GM18499 (cell line): ENCODE data around the gene STAP2.
"Not testable (repeated sequence)": the region's sequence is repeated elsewhere in the genome, so short reads cannot be mapped to it uniquely, and the experiment has no call there.

Experiments
- ATAC-seq: cut with Tn5 transposase; IDR thresholded peaks from one replicate; pipeline ENCODE4 v1.9.1; 2021; ENCODE audit warnings: moderate number of reproducible peaks; ENCODE audit not compliant: insufficient read depth, unreplicated experiment

Gene STAP2

DNA sequence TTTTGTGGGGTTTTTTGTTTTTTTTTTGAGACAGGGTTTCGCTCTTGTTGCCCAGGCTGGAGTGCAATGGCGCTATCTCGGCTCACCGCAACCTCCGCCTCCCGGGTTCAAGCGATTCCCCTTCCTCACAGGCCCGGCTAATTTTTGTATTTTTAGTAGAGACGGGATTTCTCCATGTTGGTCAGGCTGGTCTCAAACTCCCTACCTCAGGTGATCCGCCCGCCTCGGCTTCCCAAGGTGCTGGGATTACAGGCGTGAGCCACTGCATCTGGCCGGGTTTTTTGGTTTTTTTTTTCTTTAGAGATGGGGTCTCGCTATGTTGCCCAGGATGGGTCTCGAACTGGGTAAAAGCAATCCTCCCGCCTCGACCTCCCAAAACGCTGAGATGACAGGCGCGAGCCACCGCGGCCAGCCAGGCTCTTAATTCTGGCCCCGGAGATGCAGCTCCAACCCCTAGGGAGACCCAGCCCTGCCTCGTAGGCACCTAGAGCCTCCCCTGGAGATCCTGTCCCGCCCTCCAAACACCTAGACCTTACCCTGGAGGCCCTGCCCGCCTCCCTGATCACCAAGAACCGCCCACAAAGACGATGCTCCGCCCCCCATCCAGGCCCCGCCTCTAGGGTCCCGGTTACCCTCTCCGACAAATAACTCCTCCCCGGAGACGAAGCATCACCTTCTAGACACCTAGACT lies 9.5 kb downstream of the STAP2 start:
- not testable (repeated sequence) for ATAC-seq

DNA sequence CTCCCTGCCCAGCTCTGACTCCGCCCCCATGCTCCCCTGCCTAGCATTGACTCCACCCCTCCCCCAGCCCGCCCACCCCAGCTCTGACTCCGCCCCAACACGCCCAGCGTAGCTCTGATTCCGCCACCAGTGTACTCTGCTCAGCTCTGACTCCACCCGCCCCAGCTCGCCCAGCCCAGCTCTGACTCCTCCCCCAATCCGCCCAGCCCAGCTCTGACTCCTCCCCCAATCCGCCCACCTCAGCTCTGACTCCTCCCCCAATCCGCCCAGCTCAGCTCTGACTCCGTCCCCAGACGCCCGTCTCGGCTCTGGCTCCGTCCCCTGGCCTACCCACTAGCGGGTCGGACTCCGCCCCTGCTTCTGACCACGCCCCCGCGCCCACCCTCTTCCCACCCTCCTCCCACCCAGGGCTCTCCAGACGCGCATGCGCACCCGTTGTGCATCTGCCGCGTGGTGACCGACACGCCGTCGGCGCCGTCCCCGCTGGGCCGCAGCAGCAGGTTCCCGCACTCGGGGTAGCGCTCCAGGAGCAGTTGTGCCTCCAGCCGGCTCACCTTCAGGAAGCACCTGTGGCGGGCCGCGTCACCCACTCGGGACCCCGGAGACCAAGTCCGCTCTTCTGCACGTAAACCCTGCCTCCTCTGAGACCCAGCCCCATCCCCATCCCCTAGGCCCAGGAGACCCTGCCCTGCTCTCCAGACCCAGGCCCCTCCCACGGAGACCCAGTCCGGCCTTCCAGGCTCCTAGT lies 10.2 kb downstream of the STAP2 start:
- peak; percentile 45 for ATAC-seq

DNA sequence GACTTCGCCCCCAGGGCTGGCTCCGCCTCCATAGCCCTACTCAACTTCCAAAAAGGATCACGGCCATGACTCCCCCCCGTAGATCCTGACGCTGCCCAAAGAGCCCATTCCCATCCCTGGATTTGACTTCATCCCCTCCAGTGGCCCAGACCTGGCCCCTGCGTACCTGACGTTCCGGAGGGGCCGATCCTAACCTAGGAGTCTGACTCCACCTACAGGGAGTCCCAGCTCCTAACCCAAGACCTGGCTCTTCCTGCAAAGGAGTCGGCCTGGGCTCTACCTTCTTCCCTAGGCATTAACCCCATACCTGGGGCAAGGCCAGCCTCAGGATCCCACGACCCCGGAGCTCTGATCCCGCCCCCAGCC lies 10.8 kb downstream of the STAP2 start:
- no peak for ATAC-seq

DNA sequence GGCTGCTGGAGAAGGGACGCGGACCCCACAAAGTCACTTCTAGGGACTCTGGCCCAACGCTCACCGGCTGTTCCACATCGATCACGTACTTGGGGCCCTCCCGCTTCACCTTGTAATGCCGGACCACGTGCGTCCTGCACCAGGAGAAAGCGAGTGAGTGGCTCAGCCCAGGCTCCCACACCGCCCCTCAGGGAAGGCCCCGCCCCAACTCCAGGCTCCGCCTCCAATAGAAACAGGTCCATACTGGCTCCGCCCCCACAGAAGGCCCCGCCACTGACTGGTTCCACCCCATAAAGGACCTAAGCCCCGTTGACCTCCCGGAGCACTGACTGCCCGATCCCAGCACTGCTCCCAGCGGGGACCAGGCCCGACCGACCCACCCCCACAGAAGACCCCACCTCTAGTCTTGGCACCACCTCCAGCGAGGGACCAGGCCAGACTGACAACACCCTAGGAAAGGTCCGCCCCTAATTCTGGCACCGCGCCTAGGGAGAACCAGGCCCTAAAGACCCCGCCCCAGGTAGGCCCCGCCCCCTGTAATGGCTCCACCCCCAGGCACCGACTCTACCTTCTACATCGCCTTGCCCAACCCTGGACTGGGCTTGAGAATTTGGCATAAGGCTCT lies 11.3 kb downstream of the STAP2 start:
- no peak for ATAC-seq

DNA sequence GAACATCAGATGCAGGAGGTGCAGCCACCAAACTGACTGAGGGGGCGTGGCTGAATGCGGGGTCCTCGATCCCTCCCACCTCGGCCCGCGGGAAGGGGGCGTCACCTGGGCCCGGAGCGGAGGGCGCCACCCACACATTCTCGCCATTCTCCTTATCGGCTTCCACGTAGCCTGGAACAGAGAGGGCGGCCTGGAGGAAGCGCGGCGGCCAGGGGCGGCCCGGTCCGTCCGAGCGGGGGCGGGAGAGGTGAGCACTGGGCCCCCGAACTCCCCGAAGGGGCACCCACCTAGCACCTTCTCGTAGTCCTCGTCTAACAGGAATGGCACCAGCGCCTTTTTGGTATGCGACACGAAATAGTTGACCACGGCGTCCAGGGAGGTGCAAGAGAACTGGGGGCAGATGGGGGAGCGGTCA lies 11.8 kb downstream of the STAP2 start:
- ATAC-seq, result no peak

DNA sequence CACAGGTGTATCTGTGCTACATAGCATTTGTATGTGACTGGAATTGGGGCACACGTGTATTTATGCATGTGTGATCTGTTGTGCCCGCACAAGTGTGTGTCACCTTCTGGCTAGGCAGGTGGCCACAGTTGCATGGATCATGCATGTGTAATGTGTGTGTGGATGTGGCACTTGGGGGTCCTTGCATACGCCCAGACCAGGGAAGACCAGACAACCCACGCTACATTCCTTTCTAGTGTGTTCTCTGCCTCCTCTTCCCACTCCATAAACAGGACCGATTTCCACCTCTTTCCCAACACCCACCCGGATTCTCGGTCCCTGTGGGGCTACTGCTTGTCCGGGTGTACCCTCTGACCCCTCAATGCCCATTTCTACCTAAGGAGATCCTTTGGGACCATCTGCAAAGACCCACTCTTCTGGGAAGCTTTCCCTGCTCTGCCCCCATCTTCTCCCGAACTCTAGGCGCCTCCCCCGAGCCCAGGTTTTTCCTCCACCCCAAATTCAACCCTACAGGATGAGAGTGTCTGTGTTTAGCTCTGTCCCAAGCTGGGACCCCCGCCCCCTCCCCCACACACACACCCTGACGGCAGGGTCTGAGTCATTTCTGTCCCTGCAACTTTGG lies 12.3 kb downstream of the STAP2 start:
- no peak for ATAC-seq

DNA sequence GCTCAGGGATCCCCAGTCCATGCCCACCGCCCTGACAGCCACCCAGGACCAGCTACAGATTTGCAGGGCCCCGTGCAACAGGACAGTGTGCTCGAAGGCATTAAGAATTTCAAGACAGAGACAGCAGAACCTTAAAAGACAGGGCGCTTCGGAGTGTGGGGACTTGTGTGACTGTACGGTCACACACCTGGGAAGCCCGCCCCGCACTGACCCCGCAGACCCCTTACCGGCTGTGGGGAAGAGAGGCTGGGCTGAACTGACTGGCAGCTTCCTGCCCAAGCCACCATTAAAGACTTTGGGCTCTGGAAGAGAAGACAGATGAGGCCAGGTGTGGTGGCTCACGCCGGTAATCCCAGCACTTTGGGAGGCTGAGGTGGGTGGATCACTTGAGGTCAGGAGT lies 14.4 kb downstream of the STAP2 start:
- no peak for ATAC-seq

DNA sequence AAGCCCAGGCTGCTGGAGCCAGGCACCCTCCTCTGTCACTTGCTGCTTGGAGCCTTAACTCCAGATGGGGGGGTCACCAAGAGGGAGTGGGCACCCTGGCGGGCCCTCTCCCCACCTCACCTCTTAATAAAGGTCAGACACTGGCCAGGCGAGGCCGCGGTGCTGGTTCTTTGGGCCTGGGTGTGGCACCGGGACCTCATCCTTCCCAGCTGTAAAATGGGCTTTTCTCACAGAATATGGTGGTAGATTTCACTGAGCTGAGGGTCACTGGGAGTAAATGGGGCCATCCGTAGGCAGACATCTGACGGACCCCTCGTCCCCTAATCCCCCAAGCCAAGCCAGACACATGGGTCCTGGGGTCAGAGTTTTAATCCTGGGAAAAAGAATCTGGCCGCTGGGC lies 14.9 kb downstream of the STAP2 start:
- ATAC-seq, result no peak

DNA sequence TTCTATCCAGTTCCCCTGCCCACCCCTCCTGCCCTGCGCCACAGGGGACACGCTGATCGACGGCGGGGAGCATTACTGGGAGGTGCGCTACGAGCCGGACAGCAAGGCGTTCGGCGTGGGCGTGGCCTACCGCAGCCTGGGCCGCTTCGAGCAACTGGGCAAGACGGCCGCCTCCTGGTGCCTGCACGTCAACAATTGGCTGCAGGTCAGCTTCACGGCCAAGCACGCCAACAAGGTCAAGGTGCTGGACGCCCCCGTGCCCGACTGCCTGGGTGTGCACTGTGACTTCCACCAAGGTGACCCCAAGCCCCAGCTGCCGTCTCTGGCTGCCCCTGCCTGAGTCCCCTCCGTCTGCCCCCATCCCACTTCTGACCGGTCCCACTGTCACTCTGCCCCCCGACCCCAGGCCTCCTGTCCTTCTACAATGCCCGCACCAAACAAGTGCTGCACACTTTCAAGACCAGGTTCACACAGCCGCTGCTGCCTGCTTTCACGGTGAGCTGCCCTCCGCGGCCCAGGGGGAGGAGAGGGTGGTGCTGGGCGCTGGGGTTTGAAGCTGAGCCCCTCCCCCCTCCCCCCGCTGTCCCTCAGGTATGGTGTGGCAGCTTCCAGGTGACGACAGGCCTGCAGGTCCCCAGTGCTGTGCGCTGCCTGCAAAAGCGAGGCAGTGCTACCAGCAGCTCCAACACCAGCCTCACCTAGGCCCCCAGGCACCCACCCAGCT lies 15.5 kb downstream of the STAP2 start:
- no peak for ATAC-seq

DNA sequence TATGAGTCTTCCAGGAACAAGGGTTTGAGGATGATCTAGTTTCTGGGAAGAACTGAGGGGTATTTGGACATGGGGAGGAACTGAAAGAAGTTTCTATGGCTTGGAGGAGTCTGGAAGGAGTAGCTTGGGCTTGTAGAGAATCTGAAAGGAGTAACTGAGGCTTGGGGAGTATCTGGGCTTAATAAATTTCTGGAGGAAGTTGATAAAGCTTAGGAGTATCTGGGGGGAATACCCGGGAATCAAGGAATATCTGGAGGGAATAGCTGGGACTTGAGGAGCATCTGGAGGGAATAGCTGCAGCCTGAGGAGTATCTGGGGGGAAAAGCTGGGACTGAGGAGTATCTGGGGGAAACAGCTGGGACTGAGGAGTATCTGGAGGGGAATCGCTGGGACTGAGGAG lies 18.2 kb downstream of the STAP2 start:
- no peak for ATAC-seq

DNA sequence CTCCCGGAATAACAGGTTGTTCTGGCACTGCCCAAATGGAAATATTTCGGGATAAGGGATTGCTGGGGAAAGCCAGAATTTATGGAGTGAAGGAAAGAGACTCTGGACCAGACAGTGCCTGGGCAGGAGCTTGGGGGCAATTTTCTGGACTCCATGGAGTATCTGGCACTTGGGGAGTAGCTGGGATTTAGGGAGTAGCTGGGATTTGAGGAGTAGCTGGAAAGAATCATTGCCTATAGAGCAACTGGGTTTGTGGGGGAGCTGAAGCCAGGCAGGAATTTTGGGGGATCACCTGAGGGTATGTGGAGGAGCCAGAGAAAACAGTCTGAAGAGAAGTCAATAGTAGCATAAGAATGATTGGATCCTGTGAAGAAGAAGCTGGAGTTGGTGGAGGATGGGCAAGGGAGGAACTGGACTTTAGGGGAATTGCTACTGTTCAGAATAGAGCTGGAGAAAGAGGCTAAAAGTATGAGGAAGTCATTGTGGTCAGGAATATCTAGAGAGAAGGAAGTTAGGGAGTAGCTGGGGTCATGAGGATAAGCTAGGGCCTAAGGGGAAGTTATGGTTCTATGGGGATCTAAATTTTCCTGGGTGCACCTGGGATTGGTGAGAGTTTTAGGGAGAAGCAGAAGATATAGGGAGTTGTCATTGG lies 19.4 kb downstream of the STAP2 start:
- ATAC-seq, result no peak

DNA sequence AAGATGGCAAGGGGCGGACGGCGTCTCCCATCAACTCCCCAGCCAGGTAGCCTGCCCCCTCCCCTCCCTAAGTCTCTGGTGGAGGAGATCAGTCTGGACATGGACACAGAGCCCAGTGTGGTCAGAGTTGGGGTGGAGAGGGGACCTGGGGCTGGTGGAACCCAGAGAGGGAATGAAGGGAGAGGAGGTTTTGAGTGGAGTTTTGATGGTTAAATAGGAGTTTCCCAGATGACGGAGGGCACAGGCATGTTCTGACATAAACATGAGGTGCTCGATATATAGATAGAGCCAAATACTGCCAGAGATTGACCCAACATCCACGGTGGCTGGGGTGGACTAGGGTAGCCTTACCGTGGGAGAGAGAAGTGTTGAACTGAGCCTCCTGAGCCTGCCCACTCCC lies 20.2 kb downstream of the STAP2 start:
- ATAC-seq, result no peak

DNA sequence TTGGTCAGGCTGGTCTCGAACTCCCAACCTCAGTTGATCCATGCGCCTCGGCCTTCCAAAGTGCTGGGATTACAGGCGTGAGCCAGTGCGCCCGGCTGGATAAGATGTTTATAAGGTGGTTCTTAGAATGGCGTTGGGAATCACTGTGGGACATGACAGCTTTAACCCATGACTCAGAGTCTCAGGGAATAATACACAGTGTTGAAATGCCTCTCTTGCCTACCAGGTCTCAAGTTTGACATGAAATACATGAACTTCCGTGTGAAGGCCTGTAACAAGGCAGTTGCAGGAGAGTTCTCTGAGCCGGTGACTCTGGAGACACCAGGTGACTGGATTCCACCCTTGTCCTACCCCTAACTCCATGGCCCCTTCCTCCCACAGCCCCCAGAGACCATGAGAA lies 21.7 kb downstream of the STAP2 start:
- no peak for ATAC-seq

DNA sequence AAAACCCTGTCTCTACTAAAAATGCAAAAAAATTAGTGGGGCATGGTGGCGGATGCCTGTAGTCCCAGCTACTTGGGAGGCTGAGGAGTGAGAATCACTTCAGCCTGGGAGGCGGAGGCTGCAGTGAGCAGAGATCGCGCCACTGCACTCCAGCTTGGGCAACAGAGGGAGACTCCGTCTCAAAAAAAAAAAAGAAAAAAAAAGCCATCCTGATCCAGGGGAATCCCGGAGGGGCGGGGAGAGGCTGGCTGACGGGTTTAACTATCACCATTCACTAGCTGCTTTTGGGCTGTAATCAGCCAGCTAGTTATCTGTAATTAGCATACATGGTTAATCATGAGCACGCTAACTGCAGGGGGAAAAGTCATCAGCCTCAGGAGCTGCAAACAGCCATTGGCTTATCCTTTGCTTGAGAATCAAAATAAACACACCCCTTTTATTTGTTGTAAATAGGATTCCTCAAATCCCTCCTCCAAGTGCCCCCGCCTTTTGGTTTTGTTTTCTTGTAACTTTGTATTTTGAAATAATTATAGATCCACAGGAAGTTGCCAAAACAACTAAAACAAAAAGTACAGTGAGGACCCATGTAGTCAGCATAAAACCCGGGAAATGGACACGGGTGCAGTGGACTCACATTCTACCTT lies 24.7 kb downstream of the STAP2 start:
- no peak for ATAC-seq

DNA sequence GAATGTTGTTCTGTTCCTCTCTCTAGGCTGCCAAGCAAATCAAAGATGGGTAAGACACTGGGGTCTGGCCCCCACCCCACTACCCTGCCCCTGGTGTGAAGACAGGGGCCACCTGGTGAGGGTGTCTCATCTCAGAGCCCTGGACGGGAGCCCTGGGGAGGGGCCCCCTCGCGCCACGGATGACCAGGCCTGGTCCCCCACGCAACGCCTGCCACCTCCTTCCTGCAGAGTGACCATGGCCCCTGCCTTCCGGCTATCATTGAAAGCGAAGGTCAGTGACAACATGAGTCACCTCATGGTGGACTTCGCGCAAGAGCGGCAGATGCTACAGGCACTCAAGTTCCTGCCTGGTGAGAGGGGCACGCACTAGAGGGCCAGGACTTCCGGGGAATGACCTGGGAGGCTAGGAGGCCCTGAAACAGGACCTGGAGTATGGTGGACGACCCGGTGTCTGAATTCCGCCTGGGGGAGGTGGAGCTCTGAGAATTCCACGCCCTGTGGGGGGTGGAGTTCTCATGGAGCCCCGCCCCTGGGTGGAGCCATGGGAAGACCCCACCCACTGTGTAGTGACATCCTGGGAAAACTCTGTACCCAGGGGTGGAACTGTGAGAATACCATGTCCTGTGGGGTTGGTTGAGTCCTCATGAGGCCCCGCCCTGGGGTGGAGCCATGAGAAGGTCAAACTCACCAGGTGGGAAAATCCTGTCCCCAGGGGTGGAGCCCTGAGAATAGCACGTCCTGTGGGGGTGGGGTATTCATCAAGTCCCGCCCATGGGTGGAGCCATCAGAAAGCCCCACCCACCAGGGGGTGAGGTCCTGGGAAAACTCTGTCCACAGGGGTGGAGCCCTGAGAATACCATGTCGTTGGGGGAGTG lies 28.1 kb downstream of the STAP2 start:
- no peak for ATAC-seq

DNA sequence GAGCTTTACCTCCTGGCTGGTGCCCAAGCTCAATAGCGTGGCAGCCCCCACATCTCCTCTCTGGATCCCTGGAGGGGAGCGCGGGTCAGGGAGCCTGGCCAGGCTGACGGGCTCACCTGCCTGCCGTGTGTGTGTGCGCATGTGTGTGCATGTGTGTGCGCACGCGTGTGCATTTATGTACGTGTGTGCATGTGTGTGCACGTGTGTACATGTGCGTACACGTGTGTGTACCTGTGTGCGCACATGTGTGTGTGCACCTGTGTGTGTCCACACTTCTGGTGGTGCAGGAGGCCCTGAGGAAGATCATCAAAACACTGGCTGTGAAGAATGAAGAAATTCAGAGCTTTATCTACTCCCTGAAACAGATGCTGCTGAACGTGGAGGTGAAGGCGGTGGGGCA lies 33.0 kb downstream of the STAP2 start:
- no peak for ATAC-seq

DNA sequence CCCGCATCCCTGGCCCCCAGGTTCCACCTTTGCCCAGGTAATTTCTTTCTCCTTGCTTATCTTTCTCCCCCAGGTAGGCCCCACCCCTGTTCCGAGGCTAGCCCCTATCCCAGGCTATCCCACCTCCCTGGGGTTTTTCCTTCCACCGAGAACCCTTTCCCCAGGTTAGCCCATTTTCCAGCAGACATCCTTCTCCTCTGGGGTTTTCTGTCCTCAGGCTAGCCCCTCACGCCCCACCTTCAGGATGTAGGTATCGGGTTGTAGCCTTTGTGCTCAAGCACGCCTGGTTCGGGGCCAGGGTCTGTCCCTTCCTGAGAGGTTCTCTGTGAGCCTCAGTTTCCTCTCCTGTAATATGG lies 33.4 kb downstream of the STAP2 start:
- ATAC-seq, result no peak

DNA sequence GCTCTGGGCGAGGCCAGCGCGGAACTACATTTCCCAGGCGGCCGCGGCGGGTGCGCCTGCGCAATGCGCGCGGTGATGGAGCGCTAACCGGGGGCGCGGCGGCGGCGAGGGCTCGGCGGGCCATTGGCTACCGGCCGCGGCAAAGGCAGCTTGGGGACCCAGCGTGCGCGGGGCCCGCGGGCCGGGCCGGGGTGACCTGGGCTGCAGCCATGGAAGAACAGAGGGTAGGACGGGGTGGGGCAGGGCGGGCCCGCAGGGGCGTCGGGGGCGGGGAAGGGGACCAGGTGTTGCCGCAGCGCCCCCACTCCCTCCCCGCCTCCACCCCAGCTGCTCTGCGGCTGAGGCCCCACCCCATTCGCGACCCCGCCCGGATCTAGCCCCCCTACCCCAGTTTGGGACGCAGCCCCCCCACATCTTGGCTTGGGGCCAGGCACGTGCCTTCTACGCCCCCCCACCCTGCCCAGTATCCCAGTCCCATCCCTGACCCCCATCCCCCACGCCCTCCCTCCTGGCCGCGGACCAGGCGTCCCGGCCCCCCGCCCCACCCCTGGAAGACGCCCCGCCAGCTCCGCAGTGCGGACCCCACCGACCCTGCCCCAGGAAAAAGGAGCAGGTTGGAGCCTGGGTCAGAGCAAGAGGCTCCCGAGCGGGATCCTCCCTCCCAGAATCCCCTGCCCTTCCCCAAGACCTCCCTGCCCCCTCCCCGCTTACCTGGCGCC lies 33.9 kb downstream of the STAP2 start, which contains the start of gene FSD1:
Gene FSD1, plus strand, starts transcription at position 61 of the 719 bp plus-strand sequence. Its CDS starts 149 bp downstream, at position 210.
- ATAC-seq, result no peak
